ENCODE results near the gene CDYL. TPM values are rescaled to one million over a fixed set of nuclear protein-coding genes. Genes with fewer than 3 reads are reported as not detected.

The CDYL gene
- polyA plus RNA-seq, 3 donors: 2.9 to 21.2 (median 4.2) TPM

DNA sequence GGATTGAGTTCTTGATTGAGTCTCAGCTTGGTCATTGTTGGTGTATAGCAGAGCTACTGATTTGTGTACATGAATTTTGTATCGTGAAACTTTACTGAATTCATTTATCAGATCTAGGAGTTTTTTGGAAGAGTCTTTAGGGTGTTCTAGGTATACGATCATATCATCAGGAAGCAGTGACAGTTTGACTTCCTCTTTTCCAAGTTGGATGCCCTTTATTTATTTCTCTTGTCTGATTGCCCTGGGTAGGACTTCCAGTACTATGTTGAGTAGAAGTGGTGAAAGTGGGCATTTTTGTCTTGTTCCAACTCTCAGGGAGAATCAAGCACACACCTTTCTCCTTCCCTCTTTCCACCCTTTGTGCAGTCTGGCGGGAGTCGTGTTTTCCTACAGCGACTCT, 201.3 kb downstream of the CDYL start:
- Histone ChIP-seq H3K36me3 (replicated peaks in 1 of 2; ENCODE audit: control insufficient read depth in 1 of 2, insufficient read depth in 2 of 2, low read length in 2 of 2) (no peaks in the 10 kb centered on the region), H3K9me3 (replicated peaks in 1 of 2; ENCODE audit: control insufficient read depth in 1 of 2, insufficient read depth in 1 of 2, low read length in 2 of 2) (peaks cover 14 to 15% of the 10 kb centered on the region in 2 donors), H3K27me3 (ENCODE audit: control insufficient read depth in 2 of 2, insufficient read depth in 2 of 2, low read length in 2 of 2) (no peaks in the 10 kb centered on the region), H3K9ac (ENCODE audit: insufficient read depth, low read length, poor library complexity, severe bottlenecking) (no peak overlapping the region), H3K4me3 (replicated peaks in 1 of 3; ENCODE audit: low read depth in 2 of 3, low read length in 3 of 3) (no peak overlapping the region), H4K20me1 (ENCODE audit: insufficient read depth, low read length) (no peaks in the 10 kb centered on the region), H3K4me1 (ENCODE audit: control insufficient read depth in 1 of 2, insufficient read depth in 2 of 2, low read length in 2 of 2) (no peaks in the 10 kb centered on the region), H3K79me2 (ENCODE audit: insufficient read depth, low read length) (no peaks in the 10 kb centered on the region), H3K4me2 (replicated peaks; ENCODE audit: extremely low read depth, low read length, poor library complexity, severe bottlenecking) (no peak overlapping the region), H2AFZ (ENCODE audit: insufficient read depth, low read depth, low read length, poor library complexity, severe bottlenecking) (no peak overlapping the region), H3K27ac (ENCODE audit: low read depth in 1 of 2, low read length in 2 of 2) (no peak overlapping the region)
- Mint-ChIP-seq H3K4me1 (no peaks in the 10 kb centered on the region), H3K36me3 (peaks cover 0 to 3% of the 10 kb centered on the region in 2 donors), H3K27me3 (ENCODE audit: low read depth in 3 of 3) (peaks cover 2 to 5% (median 4%) of the 10 kb centered on the region in 3 donors), H3K9me3 (peaks cover 18 to 34% (median 27%) of the 10 kb centered on the region in 7 donors), H3K4me3 (no peak overlapping the region), H3K27ac (peak overlapping the region in 1 of 7 donors; percentile 5)
- DNase-seq: no peak
- intact Hi-C loops (cut with micrococcal nuclease): no loop called here
- TF ChIP-seq, protein P1, sequence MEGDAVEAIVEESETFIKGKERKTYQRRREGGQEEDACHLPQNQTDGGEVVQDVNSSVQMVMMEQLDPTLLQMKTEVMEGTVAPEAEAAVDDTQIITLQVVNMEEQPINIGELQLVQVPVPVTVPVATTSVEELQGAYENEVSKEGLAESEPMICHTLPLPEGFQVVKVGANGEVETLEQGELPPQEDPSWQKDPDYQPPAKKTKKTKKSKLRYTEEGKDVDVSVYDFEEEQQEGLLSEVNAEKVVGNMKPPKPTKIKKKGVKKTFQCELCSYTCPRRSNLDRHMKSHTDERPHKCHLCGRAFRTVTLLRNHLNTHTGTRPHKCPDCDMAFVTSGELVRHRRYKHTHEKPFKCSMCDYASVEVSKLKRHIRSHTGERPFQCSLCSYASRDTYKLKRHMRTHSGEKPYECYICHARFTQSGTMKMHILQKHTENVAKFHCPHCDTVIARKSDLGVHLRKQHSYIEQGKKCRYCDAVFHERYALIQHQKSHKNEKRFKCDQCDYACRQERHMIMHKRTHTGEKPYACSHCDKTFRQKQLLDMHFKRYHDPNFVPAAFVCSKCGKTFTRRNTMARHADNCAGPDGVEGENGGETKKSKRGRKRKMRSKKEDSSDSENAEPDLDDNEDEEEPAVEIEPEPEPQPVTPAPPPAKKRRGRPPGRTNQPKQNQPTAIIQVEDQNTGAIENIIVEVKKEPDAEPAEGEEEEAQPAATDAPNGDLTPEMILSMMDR (IDR thresholded peaks at IDR 0.05): no peak
- WGBS (ENCODE audit: insufficient coverage): 67% methylated on average over 3 of the region's 5 CpGs

DNA sequence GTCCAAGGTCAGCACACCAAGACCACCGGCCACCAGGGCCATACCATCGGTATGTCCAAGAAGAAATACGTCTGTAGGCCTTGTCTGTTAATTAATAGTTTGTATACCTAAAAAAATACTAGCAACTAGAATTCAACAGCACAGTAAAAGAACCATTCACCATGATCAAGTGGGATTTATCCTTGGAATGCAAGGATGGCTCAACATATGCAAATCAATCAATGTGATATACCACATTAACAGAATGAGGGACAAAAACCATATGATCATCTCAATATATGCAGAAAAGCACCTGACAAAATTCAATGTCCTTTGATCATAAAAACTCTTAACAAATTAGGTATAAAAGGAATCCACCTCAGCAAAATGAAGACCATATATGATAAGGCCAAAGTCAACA, 203.2 kb downstream of the CDYL start:
- H4K20me1 ChIP-seq (ENCODE audit: insufficient read depth, low read length): no peaks in the 10 kb centered on the region
- H3K36me3 ChIP-seq (replicated peaks in 1 of 2; ENCODE audit: control insufficient read depth in 1 of 2, insufficient read depth in 2 of 2, low read length in 2 of 2): no peaks in the 10 kb centered on the region
- no peaks in the 10 kb centered on the region for H3K27me3 ChIP-seq (ENCODE audit: control insufficient read depth in 2 of 2, insufficient read depth in 2 of 2, low read length in 2 of 2)
- Mint-ChIP-seq H3K36me3 (peaks cover 0 to 3% of the 10 kb centered on the region in 2 donors), H3K27ac (no peak overlapping the region), H3K4me1 (peaks cover 2% of the 10 kb centered on the region), H3K9me3 (peaks cover 23 to 34% (median 28%) of the 10 kb centered on the region in 7 donors), H3K4me3 (no peak overlapping the region), H3K27me3 (ENCODE audit: low read depth in 3 of 3) (peaks cover 2 to 5% (median 2%) of the 10 kb centered on the region in 3 donors)
- H3K4me3 ChIP-seq (replicated peaks in 1 of 3; ENCODE audit: low read depth in 2 of 3, low read length in 3 of 3): no peak overlapping the region
- no peaks in the 10 kb centered on the region for H3K79me2 ChIP-seq (ENCODE audit: insufficient read depth, low read length)
- H3K9ac ChIP-seq (ENCODE audit: insufficient read depth, low read length, poor library complexity, severe bottlenecking): no peak overlapping the region
- TF ChIP-seq, protein P1 (IDR thresholded peaks at IDR 0.05): no peak
- H3K4me2 ChIP-seq (replicated peaks; ENCODE audit: extremely low read depth, low read length, poor library complexity, severe bottlenecking): no peak overlapping the region
- H3K4me1 ChIP-seq (ENCODE audit: control insufficient read depth in 1 of 2, insufficient read depth in 2 of 2, low read length in 2 of 2): no peaks in the 10 kb centered on the region
- WGBS (ENCODE audit: insufficient coverage): no CpG with 5 or more reads among the region's 3 CpGs
- no peak for DNase-seq
- H3K27ac ChIP-seq (ENCODE audit: low read depth in 1 of 2, low read length in 2 of 2): no peak overlapping the region
- peaks cover 14 to 15% of the 10 kb centered on the region in 2 donors for H3K9me3 ChIP-seq (replicated peaks in 1 of 2; ENCODE audit: control insufficient read depth in 1 of 2, insufficient read depth in 1 of 2, low read length in 2 of 2)
- no peak overlapping the region for H2AFZ ChIP-seq (ENCODE audit: insufficient read depth, low read depth, low read length, poor library complexity, severe bottlenecking)
- intact Hi-C loops (cut with micrococcal nuclease): no loop called here
